HepG2 (cell line): ENCODE data around the gene MAMLD1. TPM values are rescaled to one million over a fixed set of nuclear protein-coding genes. Genes with fewer than 3 reads are reported as not detected.

Experiments used
- ATAC-seq: fragments of 200-7000 bp; cut with Tn5 transposase; 3 replicates; pipeline ENCODE4 v1.9.1; 2020; ENCODE audit warnings: mild to moderate bottlenecking, moderate library complexity
- Bru-seq: library from RNA; stranded (reverse); fragments of 400-500 nt; gene quantifications from one replicate; lab custom pipeline; 2021; lab: Mats Ljungman, UMichigan
- BruChase-seq, 2 experiments: library from RNA; stranded (reverse); fragments of 400-500 nt; gene quantifications; one replicate each; lab custom pipeline; 2021; lab: Mats Ljungman, UMichigan
- BruUV-seq: library from RNA; stranded (reverse); fragments of 400-500 nt; replicated peaks from 2 replicates; lab custom pipeline; 2021; lab: Mats Ljungman, UMichigan
- CTCF ChIA-PET: fragments of 300-600 bp; formaldehyde crosslinking; extraction: SDS; loops from one replicate; lab custom pipeline; 2021; ENCODE audit warnings: low total read pairs, inconsistent platforms, low intra/inter-chr PET ratio; lab: Yijun Ruan, JAX
- POLR2A ChIA-PET: fragments of 350-600 bp; sonication (Branson Sonifier 250); formaldehyde crosslinking; loops from one replicate; lab custom pipeline; 2020; ENCODE audit warnings: antibody characterized with exemption, inconsistent platforms; lab: Yijun Ruan, JAX
- DNase-seq: peaks from one replicate; pipeline ENCODE4 v3.0.0-alpha.2; 2015; ENCODE audit warnings: low spot score
- FAIRE-seq: peaks from 3 replicates; lab custom pipeline; 2011; peaks lifted over from hg19 to GRCh38; lab: Jason Lieb, UNC
- H2AFZ ChIP-seq: one replicate; pipeline ENCODE4 v1.6.1; 2011; ENCODE audit warnings: low read length, inconsistent platforms
- H3K27ac ChIP-seq: fragments of 300-600 bp; 3 replicates; pipeline ENCODE4 v1.8.0; 2011; ENCODE audit warnings: mixed run types, mild to moderate bottlenecking, mixed read lengths, low read length, inconsistent platforms; ENCODE audit not compliant: insufficient read depth; ENCODE audit errors: extremely low read length
- H3K27me3 ChIP-seq, 2 experiments: fragments of 200-600 bp in 1 of 2; 2 replicates in 1 of 2; 3 replicates in 1 of 2; pipeline versions ENCODE4 v1.6.0 to v1.8.0; 2011; ENCODE audit warnings: low read length in 2 of 2, mild to moderate bottlenecking in 2 of 2, moderate library complexity in 2 of 2, inconsistent platforms in 1 of 2; ENCODE audit not compliant: insufficient read depth in 2 of 2, control insufficient read depth in 1 of 2
- H3K36me3 ChIP-seq, 2 experiments: fragments of 200-600 bp in 1 of 2; replicated peaks in 1 of 2; 2 replicates in 1 of 2; 3 replicates in 1 of 2; pipeline versions ENCODE4 v1.5.1 to v1.8.0; 2011; ENCODE audit warnings: low read length in 2 of 2, inconsistent platforms in 1 of 2; ENCODE audit not compliant: insufficient read depth in 2 of 2, control insufficient read depth in 1 of 2
- H3K4me1 ChIP-seq: 2 replicates; pipeline ENCODE4 v1.5.1; 2012; ENCODE audit warnings: low read length, inconsistent platforms; ENCODE audit not compliant: insufficient read depth
- H3K4me2 ChIP-seq: 2 replicates; pipeline ENCODE4 v1.6.0; 2011; ENCODE audit warnings: low read depth, low read length, inconsistent platforms
- H3K4me3 ChIP-seq, 3 experiments: fragments of 200-600 bp in 1 of 3; sonication (generic), shearing (Covaris generic) in 1 of 3; replicated peaks in 1 of 3; 2 replicates each; pipeline ENCODE4 v1.5.1; 2011 to 2016; ENCODE audit warnings: low read length in 3 of 3, inconsistent platforms in 2 of 3, low read depth in 2 of 3, mild to moderate bottlenecking in 2 of 3, control low read depth in 1 of 3, mixed read lengths in 1 of 3; ENCODE audit not compliant: insufficient read depth in 1 of 3
- H3K79me2 ChIP-seq: one replicate; pipeline ENCODE4 v1.6.1; 2011; ENCODE audit warnings: low read length, inconsistent platforms; ENCODE audit not compliant: insufficient read depth
- H3K9ac ChIP-seq: 2 replicates; pipeline ENCODE4 v1.6.0; 2011; ENCODE audit warnings: mild to moderate bottlenecking, low read depth, low read length, inconsistent platforms; ENCODE audit not compliant: insufficient read depth
- H3K9me3 ChIP-seq: 2 replicates; pipeline ENCODE4 v1.5.1; 2012; ENCODE audit warnings: mild to moderate bottlenecking, low read length
- H4K20me1 ChIP-seq: 2 replicates; pipeline ENCODE4 v1.6.0; 2011; ENCODE audit warnings: inconsistent platforms, mild to moderate bottlenecking, low read length, moderate library complexity; ENCODE audit not compliant: insufficient read depth
- SAFB2 ChIP-seq: sonication (generic); formaldehyde crosslinking; IDR thresholded peaks from 2 replicates; pipeline ENCODE4 v1.5.1; 2020; ENCODE audit warnings: missing genetic modification reagents, low read depth, mild to moderate bottlenecking, borderline replicate concordance
- ZFP91 ChIP-seq: sonication (generic); formaldehyde crosslinking; IDR thresholded peaks from 2 replicates; pipeline ENCODE4 v1.9.0; 2022; ENCODE audit warnings: missing genetic modification reagents, mild to moderate bottlenecking, borderline replicate concordance
- WGBS: methylation state at CpG from one replicate; pipeline ENCODE4 v1.1.6; 2017; ENCODE audit warnings: low lambda C conversion rate; 5-methylcytosine and 5-hydroxymethylcytosine counted together
- in situ Hi-C: cut with HindIII; loops from 2 replicates; pipeline ENCODE4 v1.10.0; 2017; ENCODE audit warnings: low pct_unique_long_range_greater_than_20kb; ENCODE audit not compliant: extremely low pct_ligation_motif_present
- intact Hi-C: fragments of 100-400 bp; cut with micrococcal nuclease; formaldehyde crosslinking; loops from one replicate; pipeline ENCODE4 v1.10.0; 2022; ENCODE audit not compliant: unreplicated experiment
- long read RNA-seq, 2 experiments: library from RNA in 1 of 2; library from polyadenylated mRNA in 1 of 2; stranded (forward) in 1 of 2; unstranded in 1 of 2; transcript quantifications; one replicate each; pipeline ENCODE4 v2.0.0, GENCODE V29; 2019 to 2022
- polyA minus RNA-seq, 3 experiments: library from RNA; depleted of rRNA, polyadenylated mRNA; stranded (reverse); fragments of >200 nt; gene quantifications; 2 replicates each; pipeline ENCODE4 v1.2.3, GENCODE V29; 2011; ENCODE audit warnings: low replicate concordance in 1 of 3
- polyA plus RNA-seq, 8 experiments: library from polyadenylated mRNA; depleted of rRNA in 3 of 8; stranded (reverse) in 7 of 8; unstranded in 1 of 8; fragments of >200 nt; fragmentation: Illumina TruSeq in 4 of 8; extraction: Trizol in 4 of 8; gene quantifications; 2 replicates each; pipeline versions ENCODE4 v1.2.1 to v1.2.3, GENCODE V29; 2011 to 2016; ENCODE audit warnings: low read depth in 4 of 8, missing spikeins in 1 of 8, mixed read lengths in 1 of 8; ENCODE audit not compliant: insufficient read depth in 1 of 8
- total RNA-seq, 5 experiments: library from RNA; depleted of rRNA; stranded (reverse); fragments of >200 nt; fragmentation: Illumina TruSeq; extraction: Trizol; gene quantifications; 2 replicates each; pipeline ENCODE4 v1.2.3, GENCODE V29; 2016; ENCODE audit warnings: low read depth in 1 of 5
- TF ChIP-seq, protein P1 (sequence below): sonication (generic); formaldehyde crosslinking; IDR thresholded peaks from 2 replicates; pipeline ENCODE4 v1.4.0; 2020; ENCODE audit warnings: missing genetic modification reagents
- TF ChIP-seq, protein P2 (sequence below), 2 experiments: IDR thresholded peaks; 2 replicates each; pipeline ENCODE4 v1.6.1; 2011 to 2012; ENCODE audit warnings: low read length in 2 of 2, borderline replicate concordance in 1 of 2, low read depth in 1 of 2, mild to moderate bottlenecking in 1 of 2, moderate library complexity in 1 of 2

Gene MAMLD1
- total RNA-seq (2016; rRNA removed; fragmentation: Illumina TruSeq; extraction: Trizol), result not detected in 2 replicates
- total RNA-seq (2016; cell fraction: cytosol; rRNA removed; fragmentation: Illumina TruSeq; extraction: Trizol; ENCODE audit: low read depth), result not detected in 2 replicates
- total RNA-seq (2016; cell fraction: insoluble cytoplasmic fraction; rRNA removed; fragmentation: Illumina TruSeq; extraction: Trizol), result 0.06 TPM in 1 of 2 replicates, not detected in the other
- not detected in 2 replicates for total RNA-seq (2016; cell fraction: membrane; rRNA removed; fragmentation: Illumina TruSeq; extraction: Trizol)
- not detected in 2 replicates for total RNA-seq (2016; cell fraction: nucleus; rRNA removed; fragmentation: Illumina TruSeq; extraction: Trizol)
- polyA plus RNA-seq (2011; rRNA removed), result 0.01 TPM in 1 of 2 replicates, not detected in the other
- not detected in 2 replicates for polyA plus RNA-seq (2011; cell fraction: cytosol; rRNA removed)
- 0.05 TPM in 1 of 2 replicates, not detected in the other for polyA plus RNA-seq (2011; cell fraction: nucleus; rRNA removed)
- not detected in 2 replicates for polyA plus RNA-seq (2012)
- 0.03 TPM in 1 of 2 replicates, not detected in the other for polyA plus RNA-seq (2016; cell fraction: cytosol; fragmentation: Illumina TruSeq; extraction: Trizol; ENCODE audit: low read depth)
- not detected in 2 replicates for polyA plus RNA-seq (2016; cell fraction: insoluble cytoplasmic fraction; fragmentation: Illumina TruSeq; extraction: Trizol; ENCODE audit: low read depth)
- polyA plus RNA-seq (2016; cell fraction: membrane; fragmentation: Illumina TruSeq; extraction: Trizol; ENCODE audit: low read depth), result not detected in 2 replicates
- 0.20 TPM in 1 of 2 replicates, not detected in the other for polyA plus RNA-seq (2016; cell fraction: nucleus; fragmentation: Illumina TruSeq; extraction: Trizol; ENCODE audit: insufficient read depth, low read depth)
- polyA minus RNA-seq (2011; rRNA and poly(A)+ RNA removed; ENCODE audit: low replicate concordance), result 6.9 TPM in 1 of 2 replicates, not detected in the other
- polyA minus RNA-seq (2011; cell fraction: cytosol; rRNA and poly(A)+ RNA removed), result not detected in 2 replicates
- polyA minus RNA-seq (2011; cell fraction: nucleus; rRNA and poly(A)+ RNA removed), result 0.13 TPM in 1 of 2 replicates, not detected in the other
- percentile 15 among the genes with signal in this experiment for Bru-seq, nascent RNA
- percentile 13 among the genes with signal in this experiment for BruChase-seq, experiment 1, labeled RNA remaining after a 6-hour chase
- BruChase-seq, experiment 2, labeled RNA remaining after a 2-hour chase, result percentile 16 among the genes with signal in this experiment
- long read RNA-seq, experiment 1, result 0 reads
- long read RNA-seq, experiment 2, result 0 reads

DNA sequence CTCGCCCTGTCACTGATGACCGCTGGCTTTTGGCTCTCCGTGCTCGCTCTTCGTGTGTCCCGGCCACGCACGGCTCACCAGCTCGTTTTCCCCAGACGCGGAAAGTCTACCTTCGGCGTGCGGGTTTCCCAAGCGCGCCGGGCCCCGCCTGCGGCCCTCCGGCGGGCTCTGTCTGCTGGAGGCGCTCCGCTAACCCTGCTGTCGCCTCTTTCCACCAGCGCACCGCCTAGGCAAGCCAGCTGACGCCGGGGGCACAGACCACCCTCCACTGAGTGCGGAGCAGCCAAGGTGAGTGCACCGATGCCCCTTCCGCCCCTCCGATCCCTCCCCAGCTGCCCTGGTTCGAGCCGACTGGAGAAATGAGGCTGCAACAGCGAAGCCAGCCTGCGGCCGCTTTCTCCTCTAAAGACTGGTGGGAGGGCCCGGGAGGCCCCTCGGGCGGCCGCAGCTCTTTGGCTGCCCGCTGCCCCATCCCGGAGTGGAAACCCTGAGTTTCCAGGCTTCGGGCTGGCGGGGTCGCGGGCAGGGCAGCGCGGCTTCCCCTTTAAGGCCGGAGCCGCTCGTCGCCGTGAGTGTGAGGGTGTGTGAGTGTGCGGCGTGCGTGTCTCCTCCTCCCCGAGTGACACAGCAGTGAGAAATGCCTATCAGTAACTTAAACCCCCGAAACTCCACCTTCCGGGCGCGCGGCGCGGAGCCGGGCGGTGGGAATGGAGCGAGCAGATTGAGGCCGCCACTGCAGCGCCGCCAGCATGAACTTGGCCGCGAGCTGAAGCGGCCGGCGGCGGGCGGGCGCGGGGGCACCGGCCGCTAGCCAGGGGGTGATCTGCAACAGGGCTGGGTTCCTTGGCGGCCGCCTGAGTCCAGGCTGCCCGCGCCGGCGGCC is at the start of gene MAMLD1:
TSS of gene MAMLD1 (plus strand) at position 719 of the 883 bp plus-strand sequence. CDS start 82,200 bp downstream, outside the sequence.
- in situ Hi-C loops, result loop anchor here (25.0 kb wide), 1 partner anchor 401 kb away; no protein-coding TSS in a partner anchor

More for the DNA sequence above, at the start of gene MAMLD1:
- H3K27ac ChIP-seq, result no peak within 1 kb of the TSS
- no peak within 1 kb of the TSS for H3K9ac ChIP-seq
- ATAC-seq (peak; percentile 40), DNase-seq (no peak), FAIRE-seq (no peak)
- peaks cover 10 to 42% of the 10 kb centered on the region in 2 experiments; a peak in 4 of 5 replicates for H3K27me3 ChIP-seq
- 0% methylated on average over 5 of the region's 88 CpGs for WGBS
- TF ChIP-seq, protein P1, sequence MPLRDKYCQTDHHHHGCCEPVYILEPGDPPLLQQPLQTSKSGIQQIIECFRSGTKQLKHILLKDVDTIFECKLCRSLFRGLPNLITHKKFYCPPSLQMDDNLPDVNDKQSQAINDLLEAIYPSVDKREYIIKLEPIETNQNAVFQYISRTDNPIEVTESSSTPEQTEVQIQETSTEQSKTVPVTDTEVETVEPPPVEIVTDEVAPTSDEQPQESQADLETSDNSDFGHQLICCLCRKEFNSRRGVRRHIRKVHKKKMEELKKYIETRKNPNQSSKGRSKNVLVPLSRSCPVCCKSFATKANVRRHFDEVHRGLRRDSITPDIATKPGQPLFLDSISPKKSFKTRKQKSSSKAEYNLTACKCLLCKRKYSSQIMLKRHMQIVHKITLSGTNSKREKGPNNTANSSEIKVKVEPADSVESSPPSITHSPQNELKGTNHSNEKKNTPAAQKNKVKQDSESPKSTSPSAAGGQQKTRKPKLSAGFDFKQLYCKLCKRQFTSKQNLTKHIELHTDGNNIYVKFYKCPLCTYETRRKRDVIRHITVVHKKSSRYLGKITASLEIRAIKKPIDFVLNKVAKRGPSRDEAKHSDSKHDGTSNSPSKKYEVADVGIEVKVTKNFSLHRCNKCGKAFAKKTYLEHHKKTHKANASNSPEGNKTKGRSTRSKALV (CRISPR knock-in tag), result 0 out of 2 replicates have a peak, but pooled peaks have one; percentile 30
- TF ChIP-seq ZFP91, result peak; percentile 62; the same call in 1 of the 2 replicates
- TF ChIP-seq, protein P2, sequence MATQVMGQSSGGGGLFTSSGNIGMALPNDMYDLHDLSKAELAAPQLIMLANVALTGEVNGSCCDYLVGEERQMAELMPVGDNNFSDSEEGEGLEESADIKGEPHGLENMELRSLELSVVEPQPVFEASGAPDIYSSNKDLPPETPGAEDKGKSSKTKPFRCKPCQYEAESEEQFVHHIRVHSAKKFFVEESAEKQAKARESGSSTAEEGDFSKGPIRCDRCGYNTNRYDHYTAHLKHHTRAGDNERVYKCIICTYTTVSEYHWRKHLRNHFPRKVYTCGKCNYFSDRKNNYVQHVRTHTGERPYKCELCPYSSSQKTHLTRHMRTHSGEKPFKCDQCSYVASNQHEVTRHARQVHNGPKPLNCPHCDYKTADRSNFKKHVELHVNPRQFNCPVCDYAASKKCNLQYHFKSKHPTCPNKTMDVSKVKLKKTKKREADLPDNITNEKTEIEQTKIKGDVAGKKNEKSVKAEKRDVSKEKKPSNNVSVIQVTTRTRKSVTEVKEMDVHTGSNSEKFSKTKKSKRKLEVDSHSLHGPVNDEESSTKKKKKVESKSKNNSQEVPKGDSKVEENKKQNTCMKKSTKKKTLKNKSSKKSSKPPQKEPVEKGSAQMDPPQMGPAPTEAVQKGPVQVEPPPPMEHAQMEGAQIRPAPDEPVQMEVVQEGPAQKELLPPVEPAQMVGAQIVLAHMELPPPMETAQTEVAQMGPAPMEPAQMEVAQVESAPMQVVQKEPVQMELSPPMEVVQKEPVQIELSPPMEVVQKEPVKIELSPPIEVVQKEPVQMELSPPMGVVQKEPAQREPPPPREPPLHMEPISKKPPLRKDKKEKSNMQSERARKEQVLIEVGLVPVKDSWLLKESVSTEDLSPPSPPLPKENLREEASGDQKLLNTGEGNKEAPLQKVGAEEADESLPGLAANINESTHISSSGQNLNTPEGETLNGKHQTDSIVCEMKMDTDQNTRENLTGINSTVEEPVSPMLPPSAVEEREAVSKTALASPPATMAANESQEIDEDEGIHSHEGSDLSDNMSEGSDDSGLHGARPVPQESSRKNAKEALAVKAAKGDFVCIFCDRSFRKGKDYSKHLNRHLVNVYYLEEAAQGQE (IDR thresholded peaks at IDR 0.05; ENCODE audit: borderline replicate concordance in 1 of 2, low read depth in 1 of 2, low read length in 2 of 2), result no peak
- TF ChIP-seq SAFB2, result no peak
- POLR2A ChIA-PET, result no interaction called here
- CTCF ChIA-PET, result no interaction called here
- H2AFZ ChIP-seq, result no peak within 1 kb of the TSS
- peaks cover 23% of the 10 kb centered on the region; the same call in 1 of the 2 replicates for H3K4me1 ChIP-seq
- H3K9me3 ChIP-seq, result no peaks in the 10 kb centered on the region
- intact Hi-C loops, result no loop called here
- peak within 1 kb of the TSS; percentile 47 for H3K4me2 ChIP-seq
- peak within 1 kb of the TSS in 2 of 3 experiments; percentile 13 to 64; a peak in 2 of 6 replicates for H3K4me3 ChIP-seq
- H4K20me1 ChIP-seq, result no peaks in the 10 kb centered on the region
- no TSS peak for BruUV-seq
- H3K36me3 ChIP-seq, result no peaks in the 10 kb centered on the region
- no peaks in the 10 kb centered on the region for H3K79me2 ChIP-seq
